Naive thymus-derived CD8-positive, alpha-beta T cell (primary cell): ENCODE measurements around the gene MAGT1. TPM values are rescaled to one million over a fixed set of nuclear protein-coding genes. Genes with fewer than 3 reads are reported as not detected.

Source experiments
- ATAC-seq, 2 donors: fragments of 150-1000 bp; cut with Tn5 transposase in 1 of 2; sonication (Bioruptor Pico), chemical (Tn5 transposase) in 1 of 2; 1 replicate in 1 of 2; 2 replicates in 1 of 2; pipeline ENCODE4 v1.10.0; 2021; ENCODE audit warnings: mild to moderate bottlenecking in 2 of 2, moderate library complexity in 2 of 2
- POLR2A ChIA-PET: fragments of 350-600 bp; sonication (Branson Sonifier 250); formaldehyde crosslinking; loops from one replicate; lab custom pipeline; 2021; ENCODE audit warnings: antibody characterized with exemption; lab: Charles Lee
- DNase-seq, 10 donors: peaks; one replicate each; pipeline versions ENCODE4 v3.0.0 to v3.0.0-alpha.2; 2020 to 2022
- H3K27ac Mint-ChIP-seq, 10 donors: one replicate each; pipeline ENCODE4 v1.8.0; 2020 to 2022; ENCODE audit warnings: mild to moderate bottlenecking in 10 of 10, mixed read lengths in 10 of 10, moderate library complexity in 4 of 10, inconsistent platforms in 1 of 10
- H3K27me3 Mint-ChIP-seq, 5 donors: one replicate each; pipeline ENCODE4 v1.8.0; 2021 to 2022; ENCODE audit warnings: mixed read lengths in 5 of 5
- H3K36me3 Mint-ChIP-seq, 3 donors: one replicate each; pipeline ENCODE4 v1.8.0; 2020 to 2022; ENCODE audit warnings: mixed read lengths in 3 of 3, mild to moderate bottlenecking in 2 of 3, inconsistent platforms in 1 of 3
- H3K4me1 Mint-ChIP-seq, 4 donors: one replicate each; pipeline ENCODE4 v1.8.0; 2021 to 2022; ENCODE audit warnings: mixed read lengths in 4 of 4
- H3K4me3 Mint-ChIP-seq, 10 donors: one replicate each; pipeline ENCODE4 v1.8.0; 2020 to 2022; ENCODE audit warnings: mild to moderate bottlenecking in 10 of 10, mixed read lengths in 10 of 10, moderate library complexity in 6 of 10, inconsistent platforms in 1 of 10
- H3K9me3 Mint-ChIP-seq, 9 donors: one replicate each; pipeline ENCODE4 v1.8.0; 2020 to 2022; ENCODE audit warnings: mixed read lengths in 9 of 9, mild to moderate bottlenecking in 3 of 9, inconsistent platforms in 1 of 9, moderate library complexity in 1 of 9
- polyA plus RNA-seq, 3 donors: library from polyadenylated mRNA; unstranded; fragments of 300-500 nt; fragmentation: Illumina TruSeq; gene quantifications; one replicate each; pipeline ENCODE4 v1.2.3, GENCODE V29; 2021
- total RNA-seq, 8 experiments: library from RNA in 2 of 8; stranded (reverse) in 2 of 8; gene quantifications; one replicate each; pipeline ENCODE4 v1.2.3 and lab custom pipeline; 2021 to 2026

The MAGT1 gene
- total and polyA plus RNA-seq, 5 experiments from 2014 or later: 25.9 to 45.9 (median 35.2) TPM

- Mint-ChIP-seq H3K4me3 (no peak overlapping the region), H3K27ac (no peak overlapping the region), H3K27me3 (no peaks in the 10 kb centered on the region)
Observed at GRCh38 chrX:77820091-77820727, 75.0 kb downstream of the MAGT1 start.

DNA sequence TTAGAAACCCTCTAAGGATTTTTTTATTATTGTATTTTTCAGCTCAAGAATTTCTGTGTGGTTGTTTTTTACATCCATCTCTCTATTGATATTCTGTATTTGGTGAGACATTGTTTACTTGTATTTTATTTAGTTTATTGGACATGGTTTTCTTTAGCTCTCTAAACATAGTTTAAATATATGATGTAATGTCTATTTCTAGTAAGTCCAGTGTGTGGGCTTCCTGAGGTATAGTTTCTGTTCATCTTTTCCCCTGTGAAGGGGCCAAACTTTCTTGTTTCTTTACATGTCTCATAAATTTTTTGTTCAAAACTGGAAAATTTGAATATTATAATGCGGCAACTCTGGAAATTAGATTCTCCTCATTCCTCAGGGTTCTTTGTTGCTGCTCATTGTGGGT is 81.0 kb downstream of the MAGT1 start:
- POLR2A ChIA-PET: no interaction called here
- Mint-ChIP-seq H3K4me3 (no peak overlapping the region), H3K27ac (no peak overlapping the region), H3K27me3 (no peaks in the 10 kb centered on the region), H3K4me1 (no peaks in the 10 kb centered on the region), H3K9me3 (peaks cover 0 to 11% (median 0%) of the 10 kb centered on the region in 9 donors), H3K36me3 (peaks cover 0 to 2% (median 0%) of the 10 kb centered on the region in 3 donors)
- no peak for DNase-seq
- ATAC-seq: no peak

More at GRCh38 chrX:77820091-77820727, 75.0 kb downstream of the MAGT1 start:
- H3K9me3 Mint-ChIP-seq: peaks cover 0 to 18% (median 4%) of the 10 kb centered on the region in 9 donors
- no peak for ATAC-seq
- peaks cover 10 to 14% (median 14%) of the 10 kb centered on the region in 3 donors for H3K36me3 Mint-ChIP-seq
- no peaks in the 10 kb centered on the region for H3K4me1 Mint-ChIP-seq
- DNase-seq: no peak
- POLR2A ChIA-PET: no interaction called here

- no peaks in the 10 kb centered on the region for H3K27me3 Mint-ChIP-seq
- H3K36me3 Mint-ChIP-seq: no peaks in the 10 kb centered on the region
- peaks cover 0 to 12% (median 1%) of the 10 kb centered on the region in 9 donors for H3K9me3 Mint-ChIP-seq
- no peak overlapping the region for H3K4me3 Mint-ChIP-seq
- POLR2A ChIA-PET: no interaction called here
- no peaks in the 10 kb centered on the region for H3K4me1 Mint-ChIP-seq
- no peak for DNase-seq
- H3K27ac Mint-ChIP-seq: no peak overlapping the region
- no peak for ATAC-seq
Observed at GRCh38 chrX:77802201-77802600, 93.0 kb downstream of the MAGT1 start.

DNA sequence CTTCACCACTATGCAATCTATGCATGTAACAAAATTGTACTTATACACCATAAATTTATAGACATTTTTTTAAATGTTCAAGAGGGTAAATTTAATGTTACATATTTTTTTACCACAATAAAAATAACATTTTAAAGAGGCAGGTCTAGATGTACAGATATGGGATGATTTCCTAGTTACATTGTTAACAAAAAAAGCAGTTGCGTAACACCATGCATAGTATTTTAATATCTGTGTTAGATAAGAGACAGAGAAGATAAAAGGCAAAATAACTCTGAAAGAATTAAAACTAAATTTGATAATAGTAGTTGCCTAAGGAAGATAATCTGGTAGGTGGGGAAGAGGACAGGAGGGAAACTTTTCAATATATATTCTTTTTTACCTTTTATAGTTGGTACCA is 100.1 kb downstream of the MAGT1 start:
- ATAC-seq: no peak
- Mint-ChIP-seq H3K9me3 (peaks cover 0 to 2% (median 0%) of the 10 kb centered on the region in 9 donors), H3K27me3 (no peaks in the 10 kb centered on the region), H3K36me3 (no peaks in the 10 kb centered on the region), H3K4me3 (no peak overlapping the region), H3K27ac (no peak overlapping the region), H3K4me1 (no peaks in the 10 kb centered on the region)
- DNase-seq: no peak
- POLR2A ChIA-PET: no interaction called here

- Mint-ChIP-seq H3K27ac (no peak overlapping the region), H3K4me1 (no peaks in the 10 kb centered on the region), H3K27me3 (no peaks in the 10 kb centered on the region), H3K4me3 (no peak overlapping the region), H3K9me3 (peaks cover 0 to 2% (median 0%) of the 10 kb centered on the region in 9 donors), H3K36me3 (no peaks in the 10 kb centered on the region)
- POLR2A ChIA-PET: no interaction called here
- DNase-seq (no peak), ATAC-seq (no peak)
Observed at GRCh38 chrX:77793946-77794345, 101.3 kb downstream of the MAGT1 start.

DNA sequence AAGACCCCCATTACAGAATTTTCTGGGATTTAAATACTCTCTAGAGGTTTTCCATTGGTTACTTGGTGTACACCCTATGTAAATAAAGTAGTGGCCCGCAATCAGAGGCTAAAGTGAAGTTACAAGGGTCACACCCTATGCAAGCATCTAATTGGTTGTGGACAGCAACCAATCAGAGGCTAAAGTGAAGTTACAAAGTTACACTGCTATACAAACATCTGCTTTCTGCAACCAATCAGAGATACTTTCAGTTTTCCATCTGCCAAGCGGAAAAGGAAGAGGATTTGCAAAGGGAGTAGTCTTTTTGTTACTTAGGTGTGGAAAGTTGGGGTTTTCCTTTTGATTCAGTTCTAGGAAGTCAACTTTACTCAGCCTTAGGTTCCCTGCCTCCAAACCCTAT is 107.2 kb downstream of the MAGT1 start:
- POLR2A ChIA-PET: interaction anchor here (1.1 to 2.8 kb wide), 3 partner anchors 107 to 122 kb away, joined by 3 to 10 read pairs (median 6); partner anchors contain the start of genes COX7B and MAGT1
- Mint-ChIP-seq H3K27ac (peak overlapping the region in 9 of 10 donors; percentile 66 to 100 (median 89)), H3K4me3 (peak overlapping the region; percentile 12 to 99 (median 77)), H3K9me3 (no peaks in the 10 kb centered on the region), H3K27me3 (no peaks in the 10 kb centered on the region), H3K4me1 (peaks cover 7 to 31% (median 20%) of the 10 kb centered on the region in 4 donors), H3K36me3 (peaks cover 0 to 4% (median 0%) of the 10 kb centered on the region in 3 donors)
- peak; percentile 44 to 45 for ATAC-seq
- DNase-seq: peak in 8 of 10 donors; percentile 1 to 61 (median 40)

DNA sequence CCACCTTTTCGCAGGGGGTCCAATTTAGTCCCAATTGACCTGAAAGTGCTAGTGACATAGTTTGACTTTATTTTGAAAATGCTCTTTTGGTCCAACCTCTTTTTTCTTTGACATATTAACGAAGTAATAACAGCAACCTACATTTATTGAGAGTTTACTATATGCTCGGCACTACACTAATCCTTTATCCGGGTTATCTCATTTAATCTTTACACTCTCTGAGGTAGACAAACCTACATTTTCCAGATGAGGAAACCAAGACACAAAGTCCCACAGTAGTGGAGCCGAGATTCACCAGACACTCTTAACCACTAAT is 108.9 kb downstream of the MAGT1 start:
- POLR2A ChIA-PET: no interaction called here
- H3K4me1 Mint-ChIP-seq: peaks cover 7 to 41% (median 27%) of the 10 kb centered on the region in 4 donors
- H3K36me3 Mint-ChIP-seq: peaks cover 0 to 4% (median 0%) of the 10 kb centered on the region in 3 donors
- H3K27ac Mint-ChIP-seq: peak overlapping the region; percentile 96 to 100 (median 100)
- H3K4me3 Mint-ChIP-seq: peak overlapping the region; percentile 99 to 100 (median 99)
- H3K27me3 Mint-ChIP-seq: no peaks in the 10 kb centered on the region
- DNase-seq (no peak), ATAC-seq (peak; percentile 18 to 27)
- H3K9me3 Mint-ChIP-seq: no peaks in the 10 kb centered on the region

GRCh38 chrX:77785486-77786364 is 109.5 kb downstream of the MAGT1 start, which contains the start of gene ATRX:
TSS of gene ATRX (minus strand) at chrX:77786216. CDS start at chrX:77786001, 215 bp downstream.
- Mint-ChIP-seq H3K27me3 (no peaks in the 10 kb centered on the region), H3K36me3 (peaks cover 0 to 4% (median 0%) of the 10 kb centered on the region in 3 donors), H3K4me1 (peaks cover 7 to 45% (median 29%) of the 10 kb centered on the region in 4 donors), H3K9me3 (no peaks in the 10 kb centered on the region), H3K4me3 (peak within 1 kb of the TSS; percentile 99 to 100 (median 99)), H3K27ac (peak within 1 kb of the TSS; percentile 96 to 100 (median 100))
- peak; percentile 57 to 88 (median 78) for DNase-seq
- peak; percentile 92 for ATAC-seq
- POLR2A ChIA-PET: no interaction called here

- peak overlapping the region in 4 of 10 donors; percentile 9 to 69 (median 16) for H3K27ac Mint-ChIP-seq
- DNase-seq (no peak), ATAC-seq (no peak)
- H3K4me1 Mint-ChIP-seq: peaks cover 14 to 67% (median 40%) of the 10 kb centered on the region in 4 donors
- H3K4me3 Mint-ChIP-seq: peak overlapping the region in 8 of 10 donors; percentile 13 to 65 (median 27)
- POLR2A ChIA-PET: no interaction called here
- H3K27me3 Mint-ChIP-seq: no peaks in the 10 kb centered on the region
- H3K9me3 Mint-ChIP-seq: no peaks in the 10 kb centered on the region
- no peaks in the 10 kb centered on the region for H3K36me3 Mint-ChIP-seq
Observed at GRCh38 chrX:77779695-77780094, 115.5 kb downstream of the MAGT1 start.

DNA sequence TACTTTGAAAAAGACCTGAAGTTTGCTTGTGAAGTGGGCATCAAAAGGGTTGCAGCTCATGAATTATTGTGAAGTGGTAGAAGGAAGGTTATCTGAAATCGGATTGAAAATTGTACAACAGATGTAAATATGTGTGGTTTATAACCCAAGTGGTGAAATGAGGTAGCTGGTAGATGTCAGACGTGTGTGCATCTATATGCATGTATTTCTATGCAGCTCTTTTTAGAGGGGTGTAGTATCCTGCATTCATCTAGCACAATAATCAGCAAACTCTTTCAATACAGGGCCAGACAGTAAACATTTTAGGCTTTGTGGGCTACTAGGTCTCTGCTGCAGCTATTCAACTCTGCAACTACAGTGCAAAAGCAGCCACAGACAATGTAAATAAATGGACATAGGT is 118.6 kb downstream of the MAGT1 start:
- Mint-ChIP-seq H3K4me3 (peak overlapping the region in 5 of 10 donors; percentile 5 to 33 (median 22)), H3K4me1 (peaks cover 11 to 55% (median 36%) of the 10 kb centered on the region in 4 donors), H3K36me3 (peaks cover 0 to 6% (median 2%) of the 10 kb centered on the region in 3 donors), H3K27ac (no peak overlapping the region), H3K9me3 (no peaks in the 10 kb centered on the region), H3K27me3 (no peaks in the 10 kb centered on the region)
- ATAC-seq (peak; percentile 33 to 35), DNase-seq (no peak)
- POLR2A ChIA-PET: no interaction called here
